ENCODE data around the gene NOXA1.
A peak's percentile ranks its signal among the peaks of the same experiment; 100 is the strongest.

The NOXA1 gene

DNA sequence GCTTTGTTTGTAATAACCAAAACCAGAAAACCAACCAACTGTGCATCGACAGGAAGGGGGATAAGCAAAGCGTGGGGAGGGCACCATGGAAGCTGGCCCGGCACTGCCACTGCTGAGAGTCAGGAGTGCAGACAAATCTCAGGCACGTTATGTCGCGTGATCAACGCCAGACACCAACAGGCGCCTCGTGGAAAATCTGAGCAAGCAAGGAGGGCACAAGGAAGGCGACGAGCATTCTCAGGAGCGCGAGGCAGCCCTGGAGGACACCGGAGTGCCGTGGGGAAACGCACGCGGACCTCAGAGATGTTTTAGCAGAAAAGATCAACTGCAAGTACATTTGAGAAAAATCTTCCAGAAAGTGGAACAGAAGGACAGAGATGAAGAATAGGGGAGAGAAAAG is 51.1 kb downstream of the NOXA1 start:
- DNase-seq (ENCODE audit: low read depth), result no peak
- H3K4me3 ChIP-seq (ENCODE audit: low read length), result no peak overlapping the region
- TF ChIP-seq, protein P1, sequence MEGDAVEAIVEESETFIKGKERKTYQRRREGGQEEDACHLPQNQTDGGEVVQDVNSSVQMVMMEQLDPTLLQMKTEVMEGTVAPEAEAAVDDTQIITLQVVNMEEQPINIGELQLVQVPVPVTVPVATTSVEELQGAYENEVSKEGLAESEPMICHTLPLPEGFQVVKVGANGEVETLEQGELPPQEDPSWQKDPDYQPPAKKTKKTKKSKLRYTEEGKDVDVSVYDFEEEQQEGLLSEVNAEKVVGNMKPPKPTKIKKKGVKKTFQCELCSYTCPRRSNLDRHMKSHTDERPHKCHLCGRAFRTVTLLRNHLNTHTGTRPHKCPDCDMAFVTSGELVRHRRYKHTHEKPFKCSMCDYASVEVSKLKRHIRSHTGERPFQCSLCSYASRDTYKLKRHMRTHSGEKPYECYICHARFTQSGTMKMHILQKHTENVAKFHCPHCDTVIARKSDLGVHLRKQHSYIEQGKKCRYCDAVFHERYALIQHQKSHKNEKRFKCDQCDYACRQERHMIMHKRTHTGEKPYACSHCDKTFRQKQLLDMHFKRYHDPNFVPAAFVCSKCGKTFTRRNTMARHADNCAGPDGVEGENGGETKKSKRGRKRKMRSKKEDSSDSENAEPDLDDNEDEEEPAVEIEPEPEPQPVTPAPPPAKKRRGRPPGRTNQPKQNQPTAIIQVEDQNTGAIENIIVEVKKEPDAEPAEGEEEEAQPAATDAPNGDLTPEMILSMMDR (IDR thresholded peaks at IDR 0.05; ENCODE audit: insufficient read depth, low read depth, low read length, missing control alignments), result no peak

DNA sequence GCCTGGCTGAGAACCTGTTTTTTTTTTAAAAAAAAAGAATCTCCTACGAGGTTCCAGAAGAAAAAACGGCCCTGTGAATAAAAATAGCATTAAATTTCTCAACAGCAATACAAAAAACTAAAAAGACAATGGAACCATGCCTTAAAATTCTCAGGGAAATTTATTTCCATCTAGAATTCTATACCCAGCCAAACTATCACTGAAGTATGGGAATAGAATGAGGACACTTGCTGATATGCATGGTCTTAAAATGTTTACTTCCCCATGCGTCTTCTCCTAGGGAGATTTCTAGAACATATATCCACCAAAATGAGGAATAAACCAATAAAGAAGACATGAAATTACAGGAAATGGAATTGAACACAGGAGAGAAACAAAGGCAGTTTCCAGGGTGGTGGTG is 52.5 kb downstream of the NOXA1 start:
- DNase-seq (ENCODE audit: low read depth), result no peak
- no peak overlapping the region for H3K4me3 ChIP-seq (ENCODE audit: low read length)
- TF ChIP-seq, protein P1 (IDR thresholded peaks at IDR 0.05; ENCODE audit: insufficient read depth, low read depth, low read length, missing control alignments), result no peak

DNA sequence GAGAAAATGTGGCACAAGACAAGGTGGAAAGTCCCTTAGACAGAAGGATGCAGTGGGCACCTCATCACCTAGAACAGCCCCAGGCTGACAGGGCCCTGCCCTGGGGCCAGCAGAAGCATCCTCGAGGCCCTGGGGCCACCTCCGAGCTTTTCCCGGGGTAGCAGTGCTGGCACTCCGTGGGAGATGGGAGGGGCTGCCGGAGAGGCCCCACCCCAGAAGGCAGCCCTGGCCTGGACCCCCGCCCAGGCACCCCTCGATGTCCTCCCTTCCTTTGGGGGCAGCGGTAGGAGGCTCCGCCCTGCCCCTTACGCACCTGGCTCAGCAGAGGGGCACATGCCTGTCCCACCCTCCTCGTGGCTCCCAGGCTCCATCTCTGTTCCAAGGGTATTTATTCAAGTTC is 53.7 kb downstream of the NOXA1 start:
- DNase-seq (ENCODE audit: low read depth), result no peak
- no peak overlapping the region for H3K4me3 ChIP-seq (ENCODE audit: low read length)
- TF ChIP-seq, protein P1 (IDR thresholded peaks at IDR 0.05; ENCODE audit: insufficient read depth, low read depth, low read length, missing control alignments), result no peak

DNA sequence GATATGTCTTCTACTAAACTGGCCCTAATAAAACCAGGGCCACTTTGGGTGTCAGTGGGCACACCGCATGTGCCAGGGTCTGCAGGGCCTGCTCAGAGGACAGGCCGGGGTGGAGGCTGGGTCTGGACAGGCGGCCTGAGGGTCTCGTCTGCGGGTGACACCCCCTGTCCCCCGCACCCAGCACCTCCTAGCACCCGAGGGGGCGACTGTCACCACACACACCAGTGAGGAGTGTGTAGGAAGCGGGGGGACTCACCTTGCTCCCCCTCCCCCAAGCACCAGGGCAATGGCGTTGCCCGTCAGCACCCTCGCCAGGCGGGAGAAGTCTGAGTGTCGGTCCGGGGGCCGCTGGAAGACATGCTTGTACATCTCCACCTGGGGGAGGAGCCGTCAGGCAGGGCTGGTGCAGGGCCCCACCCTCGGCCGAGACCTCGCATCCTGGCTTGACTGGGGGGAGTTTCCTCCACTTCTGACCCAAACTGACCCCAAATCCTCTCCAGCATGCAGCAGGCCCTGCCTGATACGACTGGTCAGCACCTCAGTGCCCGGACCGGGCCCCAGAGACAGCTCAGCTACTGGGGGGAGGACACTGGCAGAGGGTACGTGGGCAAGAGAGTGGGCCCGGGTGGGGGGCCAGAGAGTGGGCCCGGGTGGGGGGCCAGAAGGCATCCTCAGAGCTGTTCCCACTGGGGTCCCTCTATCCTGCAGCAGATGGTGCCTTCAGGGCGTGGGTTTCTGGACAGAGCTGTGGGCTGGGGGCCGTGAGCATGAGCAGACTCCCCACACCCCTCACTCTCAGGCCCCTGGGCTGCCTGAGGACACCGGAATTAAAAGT is 54.8 kb downstream of the NOXA1 start:
- no peak for DNase-seq (ENCODE audit: low read depth)
- H3K4me3 ChIP-seq (ENCODE audit: low read length), result no peak overlapping the region
- TF ChIP-seq, protein P1 (IDR thresholded peaks at IDR 0.05; ENCODE audit: insufficient read depth, low read depth, low read length, missing control alignments), result no peak

DNA sequence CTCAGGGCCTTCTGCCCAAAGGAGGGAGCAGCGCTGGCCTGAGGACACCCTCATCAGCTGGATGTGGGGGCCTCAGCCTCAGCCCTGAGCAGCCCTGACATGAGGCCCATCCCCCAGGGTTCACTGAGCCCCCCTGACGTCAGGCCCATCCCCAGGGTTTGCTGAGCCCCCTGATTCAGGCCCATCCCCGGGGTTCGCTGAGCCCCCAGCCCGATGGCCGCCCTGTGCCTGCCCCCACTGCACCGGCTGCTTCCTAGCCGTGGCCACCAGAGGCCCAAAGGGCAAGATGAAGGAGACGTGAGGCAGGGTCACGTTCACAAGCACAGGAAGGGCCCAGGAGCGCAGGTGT is 55.4 kb downstream of the NOXA1 start:
- DNase-seq (ENCODE audit: low read depth), result no peak
- TF ChIP-seq, protein P1 (IDR thresholded peaks at IDR 0.05; ENCODE audit: insufficient read depth, low read depth, low read length, missing control alignments), result no peak
- H3K4me3 ChIP-seq (ENCODE audit: low read length), result no peak overlapping the region

DNA sequence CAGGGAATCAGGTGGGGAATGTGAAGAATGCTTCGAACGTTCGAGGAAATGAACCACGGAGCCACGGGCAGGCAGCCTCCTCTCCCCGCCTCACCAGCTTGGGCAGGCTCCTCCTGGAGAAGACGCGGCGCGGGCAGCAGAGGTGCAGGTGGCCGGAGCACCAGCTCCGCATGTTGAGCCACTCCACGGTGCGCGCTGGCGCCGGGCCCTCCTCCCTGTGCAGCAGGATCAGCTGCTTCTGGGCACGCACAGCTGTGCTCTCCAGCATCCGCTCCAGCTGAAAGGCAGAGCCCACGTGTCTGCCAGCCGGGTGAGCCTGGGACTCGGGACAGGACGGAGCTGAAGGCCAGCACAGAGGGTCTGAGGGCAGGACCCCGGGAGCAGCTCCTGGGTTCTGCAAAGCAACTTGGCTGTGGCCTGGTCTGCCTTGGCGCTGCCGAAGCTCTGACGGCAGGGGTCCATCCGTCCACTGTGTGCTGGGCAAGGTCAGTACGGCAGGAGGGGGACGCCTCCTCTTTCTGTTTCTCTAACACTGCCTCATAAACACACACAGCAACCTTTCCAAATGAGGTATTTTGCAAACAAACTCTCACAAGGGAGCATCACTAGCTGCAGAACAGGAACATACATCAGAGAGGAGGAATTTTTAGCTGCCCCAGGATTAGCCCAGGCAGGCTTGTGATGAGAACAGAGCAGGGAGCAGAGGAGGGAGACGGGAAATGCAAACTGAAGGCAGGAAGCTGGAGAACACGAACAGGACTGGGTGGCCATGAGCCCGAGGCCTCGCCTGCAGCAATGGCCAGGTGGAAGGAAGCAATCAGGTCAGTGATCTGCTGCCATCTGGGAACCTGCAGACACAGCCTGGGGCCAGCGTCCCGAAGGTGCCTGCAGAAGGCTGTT is 56.0 kb downstream of the NOXA1 start:
- peak; percentile 55 for DNase-seq (ENCODE audit: low read depth)
- TF ChIP-seq, protein P1 (IDR thresholded peaks at IDR 0.05; ENCODE audit: insufficient read depth, low read depth, low read length, missing control alignments), result no peak
- no peak overlapping the region for H3K4me3 ChIP-seq (ENCODE audit: low read length)
